ENCODE results near the gene KCNJ16. TPM values are rescaled to one million over a fixed set of nuclear protein-coding genes. Genes with fewer than 3 reads are reported as not detected.

The KCNJ16 gene
- total RNA-seq, 1 donor from 2014 or later: 0.17 TPM

GRCh38 chr17:70169709-70170597 lies 94.9 kb downstream of the KCNJ16 start:
- H3K27ac Mint-ChIP-seq (ENCODE audit: unreplicated experiment): no peak overlapping the region
- H3K4me1 Mint-ChIP-seq (ENCODE audit: low read depth): peaks cover 32% of the 10 kb centered on the region
- peak overlapping the region; percentile 76 for H3K4me3 Mint-ChIP-seq (ENCODE audit: unreplicated experiment)
- no peak for DNase-seq (ENCODE audit: low spot score)
- no peaks in the 10 kb centered on the region for H3K9me3 Mint-ChIP-seq (ENCODE audit: low read depth)
- no peak for TF ChIP-seq CTCF (IDR thresholded peaks at IDR 0.05)
- no peaks in the 10 kb centered on the region for H3K36me3 Mint-ChIP-seq (ENCODE audit: low read depth)
- H3K27me3 Mint-ChIP-seq (ENCODE audit: low read depth): peaks cover 20% of the 10 kb centered on the region

GRCh38 chr17:70171159-70171558 lies 96.1 kb downstream of the KCNJ16 start:
- H3K4me1 Mint-ChIP-seq (ENCODE audit: low read depth): peaks cover 32% of the 10 kb centered on the region
- DNase-seq (ENCODE audit: low spot score): no peak
- H3K9me3 Mint-ChIP-seq (ENCODE audit: low read depth): no peaks in the 10 kb centered on the region
- no peak overlapping the region for H3K4me3 Mint-ChIP-seq (ENCODE audit: unreplicated experiment)
- no peak for TF ChIP-seq CTCF (IDR thresholded peaks at IDR 0.05)
- H3K36me3 Mint-ChIP-seq (ENCODE audit: low read depth): no peaks in the 10 kb centered on the region
- H3K27ac Mint-ChIP-seq (ENCODE audit: unreplicated experiment): no peak overlapping the region
- peaks cover 18% of the 10 kb centered on the region for H3K27me3 Mint-ChIP-seq (ENCODE audit: low read depth)

- no peak for DNase-seq (ENCODE audit: low spot score)
- Mint-ChIP-seq H3K27me3 (ENCODE audit: low read depth) (peaks cover 18% of the 10 kb centered on the region), H3K27ac (ENCODE audit: unreplicated experiment) (no peak overlapping the region)
These were observed 97.4 kb downstream of the KCNJ16 start for GRCh38 chr17:70172449-70172848.

GRCh38 chr17:70172923-70173322 lies 97.9 kb downstream of the KCNJ16 start:
- no peaks in the 10 kb centered on the region for H3K9me3 Mint-ChIP-seq (ENCODE audit: low read depth)
- no peaks in the 10 kb centered on the region for H3K36me3 Mint-ChIP-seq (ENCODE audit: low read depth)
- H3K27ac Mint-ChIP-seq (ENCODE audit: unreplicated experiment): no peak overlapping the region
- H3K27me3 Mint-ChIP-seq (ENCODE audit: low read depth): peaks cover 18% of the 10 kb centered on the region
- H3K4me1 Mint-ChIP-seq (ENCODE audit: low read depth): peaks cover 30% of the 10 kb centered on the region
- TF ChIP-seq CTCF (IDR thresholded peaks at IDR 0.05): no peak
- no peak for DNase-seq (ENCODE audit: low spot score)
- H3K4me3 Mint-ChIP-seq (ENCODE audit: unreplicated experiment): no peak overlapping the region

More at GRCh38 chr17:70172449-70172848, 97.4 kb downstream of the KCNJ16 start:
- Mint-ChIP-seq H3K9me3 (ENCODE audit: low read depth) (no peaks in the 10 kb centered on the region), H3K36me3 (ENCODE audit: low read depth) (no peaks in the 10 kb centered on the region), H3K4me1 (ENCODE audit: low read depth) (peaks cover 32% of the 10 kb centered on the region), H3K4me3 (ENCODE audit: unreplicated experiment) (no peak overlapping the region)
- TF ChIP-seq CTCF (IDR thresholded peaks at IDR 0.05): no peak

GRCh38 chr17:70173681-70174080 lies 98.7 kb downstream of the KCNJ16 start:
- no peak overlapping the region for H3K27ac Mint-ChIP-seq (ENCODE audit: unreplicated experiment)
- no peaks in the 10 kb centered on the region for H3K36me3 Mint-ChIP-seq (ENCODE audit: low read depth)
- TF ChIP-seq CTCF (IDR thresholded peaks at IDR 0.05): no peak
- H3K4me3 Mint-ChIP-seq (ENCODE audit: unreplicated experiment): no peak overlapping the region
- H3K27me3 Mint-ChIP-seq (ENCODE audit: low read depth): peaks cover 19% of the 10 kb centered on the region
- no peak for DNase-seq (ENCODE audit: low spot score)
- H3K4me1 Mint-ChIP-seq (ENCODE audit: low read depth): peaks cover 22% of the 10 kb centered on the region
- H3K9me3 Mint-ChIP-seq (ENCODE audit: low read depth): no peaks in the 10 kb centered on the region
